Bronchial epithelial cell (primary cell): Measurements from ENCODE around the gene TNRC18. TPM values are rescaled to one million over a fixed set of nuclear protein-coding genes. Genes with fewer than 3 reads are reported as not detected.
A peak's percentile ranks its signal among the peaks of the same experiment; 100 is the strongest.
"Not testable (repeated sequence)": the region's sequence is repeated elsewhere in the genome, so short reads cannot be mapped to it uniquely, and the experiment has no call there.

Experiments
- DNase-seq: peaks from one replicate; pipeline ENCODE4 v3.0.0-alpha.2; 2010; ENCODE audit warnings: low read depth
- FAIRE-seq: peaks from 2 replicates; lab custom pipeline; 2011; peaks lifted over from hg19 to GRCh38; lab: Jason Lieb, UNC
- H3K27me3 ChIP-seq: 2 replicates; pipeline ENCODE4 v1.5.1; 2011; ENCODE audit warnings: low read length; ENCODE audit not compliant: control insufficient read depth, insufficient read depth
- H3K36me3 ChIP-seq: 2 replicates; pipeline ENCODE4 v1.5.1; 2011; ENCODE audit warnings: low read length; ENCODE audit not compliant: control insufficient read depth, insufficient read depth
- H3K4me3 ChIP-seq: 2 replicates; pipeline ENCODE4 v1.5.1; 2011; ENCODE audit warnings: mild to moderate bottlenecking, low read depth, low read length, control low read depth
- CTCF ChIP-seq: IDR thresholded peaks from 2 replicates; pipeline ENCODE4 v1.5.1; 2011; ENCODE audit warnings: mild to moderate bottlenecking, moderate library complexity, low read length, control low read depth, inconsistent platforms; ENCODE audit not compliant: insufficient read depth, severe bottlenecking
- total RNA-seq: library from RNA; depleted of rRNA; stranded (reverse); fragments of >200 nt; gene quantifications from 2 replicates; pipeline ENCODE4 v1.2.1, GENCODE V29; 2014

Gene TNRC18
- total RNA-seq, 1 donor from 2014 or later = 29.0 TPM

- Histone ChIP-seq H3K36me3 (no peaks in the 10 kb centered on the region), H3K27me3 (no peaks in the 10 kb centered on the region), H3K4me3 (no peak overlapping the region)
- TF ChIP-seq CTCF = no peak
- DNase-seq = no peak
- no peak for FAIRE-seq
These were observed 134.3 kb downstream of the TNRC18 start for GRCh38 chr7:5289355-5289754.

GRCh38 chr7:5288560-5288959 is 135.1 kb downstream of the TNRC18 start:
- peak; percentile 72 for FAIRE-seq
- not testable (repeated sequence) for H3K36me3 ChIP-seq, H3K4me3 ChIP-seq, DNase-seq, H3K27me3 ChIP-seq

DNA sequence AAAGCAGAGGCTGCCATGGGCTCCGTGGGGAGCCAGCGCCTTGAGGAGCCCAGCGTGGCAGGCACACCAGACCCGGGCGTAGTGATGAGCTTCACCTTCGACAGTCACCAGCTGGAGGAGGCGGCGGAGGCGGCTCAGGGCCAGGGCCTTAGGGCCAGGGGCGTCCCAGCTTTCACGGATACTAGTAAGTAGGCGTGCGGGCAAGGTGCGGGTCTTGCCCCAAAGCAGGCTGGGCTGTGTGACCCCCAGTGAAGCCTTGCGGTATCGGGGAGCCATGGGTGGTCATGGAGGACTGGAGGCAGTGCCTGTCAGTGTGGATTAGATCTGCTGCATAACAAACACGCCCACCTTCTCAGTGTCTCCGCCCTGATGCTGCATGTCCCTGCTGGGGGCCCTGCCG is 135.8 kb downstream of the TNRC18 start:
- FAIRE-seq = no peak
- DNase-seq = no peak
- TF ChIP-seq CTCF = no peak
- Histone ChIP-seq H3K4me3 (no peak overlapping the region), H3K36me3 (no peaks in the 10 kb centered on the region), H3K27me3 (no peaks in the 10 kb centered on the region)

DNA sequence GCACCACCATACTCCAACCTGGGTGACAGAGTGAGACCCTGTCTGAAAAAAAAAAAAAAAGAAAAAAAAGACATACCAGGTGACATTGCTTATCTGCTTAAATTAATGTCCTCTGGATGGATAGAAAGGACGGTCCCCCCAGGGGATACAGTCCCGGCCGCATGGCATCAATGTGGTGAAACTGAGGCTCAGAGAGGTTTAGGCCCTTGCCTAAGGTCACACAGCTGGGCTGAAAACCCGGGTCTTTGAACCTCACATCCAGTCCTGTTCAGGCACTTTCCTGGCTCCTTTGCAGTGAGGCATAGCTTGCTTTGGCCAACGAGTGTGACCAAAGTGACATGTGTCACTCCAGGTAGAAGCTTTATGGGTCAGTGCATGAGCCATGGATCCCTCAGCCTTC is 136.3 kb downstream of the TNRC18 start:
- not testable (repeated sequence) for H3K36me3 ChIP-seq, DNase-seq, H3K27me3 ChIP-seq, FAIRE-seq, H3K4me3 ChIP-seq

GRCh38 chr7:5286933-5287332 is 136.7 kb downstream of the TNRC18 start:
- H3K27me3 ChIP-seq = no peaks in the 10 kb centered on the region
- FAIRE-seq (no peak), DNase-seq (no peak)
- H3K36me3 ChIP-seq = no peaks in the 10 kb centered on the region
- no peak overlapping the region for H3K4me3 ChIP-seq
- TF ChIP-seq CTCF = no peak

- DNase-seq = peak; percentile 12
- H3K36me3 ChIP-seq = no peaks in the 10 kb centered on the region
- no peaks in the 10 kb centered on the region for H3K27me3 ChIP-seq
- FAIRE-seq = no peak
- H3K4me3 ChIP-seq = no peak overlapping the region
- TF ChIP-seq CTCF = peak; percentile 48
These were observed 139.0 kb downstream of the TNRC18 start for GRCh38 chr7:5284304-5285281.
